HCEC 1CT (cell line): Measurements from ENCODE around the gene PSMC3.
A peak's percentile ranks its signal among the peaks of the same experiment; 100 is the strongest.

Experiments used
- DNase-seq: peaks from one replicate; pipeline ENCODE4 v3.0.0-alpha.2; 2017

PSMC3 gene

DNA sequence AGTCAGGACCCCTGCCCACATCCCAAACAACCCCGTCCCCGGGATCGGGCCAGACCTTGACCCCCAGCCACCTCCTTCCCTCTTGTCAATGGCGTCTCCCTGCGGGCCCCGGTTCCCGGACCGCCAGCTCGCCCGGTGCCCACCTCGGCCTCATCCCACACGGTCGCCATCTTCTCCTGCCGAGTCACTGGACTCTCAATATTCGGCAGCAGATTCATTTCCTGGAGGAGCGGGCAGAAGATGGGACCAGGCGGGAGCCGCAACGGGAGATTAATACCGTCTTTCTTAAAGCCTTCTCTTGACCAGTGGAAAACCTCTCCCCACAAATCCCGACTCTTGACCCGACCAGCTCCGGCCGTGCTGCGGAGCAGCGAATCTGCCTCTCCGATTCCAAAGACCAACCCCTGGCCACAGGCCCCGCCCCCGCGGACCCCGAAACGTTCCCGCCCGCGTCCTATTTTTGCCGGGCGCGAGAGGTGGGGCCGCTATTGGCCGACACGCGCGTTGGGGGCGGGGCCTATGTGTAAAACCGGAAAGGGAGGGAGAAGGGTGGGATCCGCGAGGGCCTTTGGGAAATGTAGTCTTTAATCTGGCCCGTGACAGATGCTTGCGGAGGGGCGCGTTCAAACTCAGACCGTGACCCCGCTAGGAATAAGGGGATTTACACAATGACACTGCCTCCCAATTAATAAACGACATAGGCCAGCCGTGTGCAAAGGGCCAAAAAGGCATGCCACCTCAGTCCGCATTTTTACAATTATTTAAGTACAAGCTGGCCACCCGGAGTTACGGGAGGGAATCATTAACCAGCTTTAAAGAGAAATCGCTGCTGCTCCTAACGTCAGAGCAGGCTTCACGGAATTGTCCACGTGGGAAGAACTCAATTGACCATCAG, at the start of gene PSMC3:
Gene PSMC3 (minus strand): TSS at position 378 of the 895 bp plus-strand sequence. CDS start 160 bp downstream, at position 218.
- peak; percentile 95 for DNase-seq

GRCh38 chr11:47470671-47471070, 44.4 kb upstream of the PSMC3 start:
- no peak for DNase-seq

GRCh38 chr11:47469361-47470179, 43.3 kb upstream of the PSMC3 start:
- peak; percentile 4 for DNase-seq

DNA sequence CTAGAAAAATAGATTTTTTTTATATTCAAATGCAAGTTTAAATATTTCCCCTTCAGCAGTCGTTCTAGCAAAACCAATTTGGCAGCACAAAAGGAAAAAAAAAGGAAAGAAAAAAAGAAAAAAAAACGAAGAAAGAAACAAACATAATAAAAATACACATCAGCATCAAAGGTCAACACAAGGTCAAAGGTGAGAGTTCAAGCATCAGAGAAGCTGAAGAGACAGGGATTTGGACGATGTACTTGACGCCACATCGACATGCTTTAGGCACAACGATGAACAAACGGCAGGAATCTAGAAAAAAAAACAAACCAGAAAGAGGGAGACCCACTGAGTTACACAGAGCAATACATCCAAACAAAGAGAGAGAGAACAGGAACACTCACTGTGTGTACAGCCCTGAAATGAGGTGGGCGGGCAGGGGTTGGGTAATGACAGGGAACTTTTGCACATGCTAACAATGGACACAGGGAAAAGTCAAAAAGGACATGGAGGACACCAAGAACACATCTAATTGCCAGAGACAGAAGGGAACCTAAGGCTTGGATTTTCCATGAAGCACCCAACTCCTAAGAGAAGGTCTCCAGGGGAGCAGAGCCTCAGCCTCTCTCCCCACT, 42.5 kb upstream of the PSMC3 start:
- DNase-seq: no peak

- no peak for DNase-seq
These were observed 41.1 kb upstream of the PSMC3 start for GRCh38 chr11:47467357-47467756.

DNA sequence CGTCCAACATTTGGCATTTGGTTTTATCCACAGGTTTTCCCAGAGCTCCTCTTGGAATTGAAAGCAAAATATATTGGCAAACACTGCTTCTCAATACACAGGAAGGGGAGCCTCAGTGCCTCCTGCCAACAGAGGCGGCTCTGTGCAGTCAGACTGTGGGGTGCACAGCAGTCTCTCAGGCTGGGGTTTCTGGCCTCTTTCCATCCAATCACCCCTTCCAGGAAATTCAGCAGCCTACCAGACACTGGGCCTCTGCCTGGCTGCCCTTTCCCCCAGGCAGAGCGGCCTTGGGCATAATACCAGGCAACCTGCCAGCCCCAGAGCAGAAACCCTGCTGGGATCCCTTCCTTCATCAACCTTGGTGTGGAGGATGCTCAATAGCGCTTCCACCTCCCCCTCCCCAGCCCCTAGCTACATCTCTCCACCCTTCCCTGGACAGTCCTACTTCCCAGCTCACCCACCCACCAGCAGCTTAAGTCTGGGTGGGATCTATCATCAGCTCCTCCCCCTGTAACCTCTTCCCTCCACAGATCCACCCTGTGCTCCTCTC, 40.5 kb upstream of the PSMC3 start:
- DNase-seq: peak; percentile 11

DNA sequence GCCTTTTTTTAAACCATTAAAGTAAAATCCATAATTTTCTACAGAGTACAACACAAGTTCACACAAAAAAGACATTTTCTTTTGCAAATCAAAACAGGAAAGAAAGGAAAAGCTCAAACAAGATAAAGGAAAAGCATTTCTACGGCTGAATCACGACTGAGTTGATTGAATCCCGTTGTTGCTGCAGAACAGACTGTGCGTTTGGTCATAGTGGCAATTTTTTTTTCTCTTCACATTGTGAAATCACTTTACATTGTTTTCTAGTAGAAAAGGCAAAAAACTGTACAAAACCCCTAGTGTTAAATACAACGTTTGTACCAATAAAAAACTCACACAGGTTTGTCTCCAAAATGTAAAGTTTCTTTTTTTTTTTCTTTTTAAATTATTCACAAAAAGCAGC, 40.0 kb upstream of the PSMC3 start:
- DNase-seq: peak; percentile 13

DNA sequence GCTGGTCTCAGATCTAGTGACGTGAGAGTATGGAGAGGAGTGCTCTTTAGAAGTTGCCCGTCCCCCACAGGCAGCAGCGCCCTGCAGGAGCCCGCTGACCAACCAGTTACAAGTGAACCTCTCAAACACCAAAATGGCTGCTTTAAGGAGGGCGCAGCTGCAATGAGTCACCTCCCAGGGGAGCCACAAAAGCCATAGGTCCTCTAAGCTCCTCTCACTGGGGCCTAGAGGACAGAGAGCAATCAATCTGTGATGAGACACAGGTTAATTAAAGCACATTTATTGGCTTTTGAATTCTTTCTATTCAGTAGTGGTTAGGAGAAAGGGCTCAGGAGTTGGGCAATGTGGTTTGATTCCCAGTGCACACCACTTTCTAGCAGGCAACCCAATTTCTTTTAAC, 38.2 kb upstream of the PSMC3 start:
- peak; percentile 20 for DNase-seq

- no peak for DNase-seq
These were observed 35.6 kb upstream of the PSMC3 start for GRCh38 chr11:47461876-47462275.

DNA sequence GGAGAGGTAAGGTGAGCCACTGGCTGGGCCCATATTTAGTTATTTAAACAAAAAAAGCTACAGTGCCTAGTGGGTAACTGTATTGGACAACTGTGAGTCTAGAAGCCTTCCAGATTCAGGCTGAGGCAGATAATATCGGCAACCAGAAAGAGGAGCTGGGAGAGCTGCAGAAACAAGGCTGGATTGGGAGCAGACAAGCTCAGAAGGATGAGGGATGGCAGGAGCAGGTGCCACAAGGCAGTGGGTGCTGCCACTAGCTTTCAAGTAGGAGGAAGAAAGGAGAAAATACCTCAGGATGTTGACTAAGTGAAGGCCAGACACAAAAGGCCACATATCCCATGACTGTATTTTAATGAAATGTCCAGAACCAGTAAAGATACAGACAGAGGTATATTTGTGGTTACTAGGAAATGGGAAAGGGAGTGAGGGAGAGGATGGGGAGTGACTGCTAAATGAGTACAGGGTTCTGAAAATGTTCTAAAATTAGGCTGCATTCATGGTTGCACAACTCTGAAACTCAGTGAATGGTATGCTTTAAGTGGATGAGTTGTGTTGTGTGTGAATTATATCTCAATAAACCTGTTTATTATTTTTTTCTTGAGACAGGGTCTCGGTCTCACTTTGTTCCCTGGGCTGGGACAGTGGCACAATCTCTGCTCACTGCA, 34.5 kb upstream of the PSMC3 start:
- DNase-seq: no peak

- DNase-seq: peak; percentile 76
These were observed 28.0 kb upstream of the PSMC3 start for GRCh38 chr11:47454258-47454671.

GRCh38 chr11:47453365-47453764, 27.1 kb upstream of the PSMC3 start:
- no peak for DNase-seq

DNA sequence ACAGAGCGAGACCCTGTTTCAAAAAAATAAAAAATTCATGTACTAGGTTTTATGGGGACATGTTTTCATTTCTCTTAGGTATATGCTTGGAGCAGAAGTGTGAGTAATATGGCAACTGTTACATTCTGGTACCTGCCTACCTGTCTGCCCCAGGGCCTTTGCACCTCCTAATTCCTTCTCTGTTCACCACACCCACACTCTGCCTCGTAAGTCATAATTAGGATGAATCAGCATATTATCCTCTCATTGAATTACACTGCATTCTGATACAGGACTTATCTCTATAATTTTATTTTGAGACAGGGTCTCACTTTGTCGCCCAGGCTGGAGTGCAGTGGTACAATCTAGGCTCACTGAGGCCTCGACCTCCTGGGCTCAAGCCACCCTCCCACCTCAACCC, 25.8 kb upstream of the PSMC3 start:
- no peak for DNase-seq

DNA sequence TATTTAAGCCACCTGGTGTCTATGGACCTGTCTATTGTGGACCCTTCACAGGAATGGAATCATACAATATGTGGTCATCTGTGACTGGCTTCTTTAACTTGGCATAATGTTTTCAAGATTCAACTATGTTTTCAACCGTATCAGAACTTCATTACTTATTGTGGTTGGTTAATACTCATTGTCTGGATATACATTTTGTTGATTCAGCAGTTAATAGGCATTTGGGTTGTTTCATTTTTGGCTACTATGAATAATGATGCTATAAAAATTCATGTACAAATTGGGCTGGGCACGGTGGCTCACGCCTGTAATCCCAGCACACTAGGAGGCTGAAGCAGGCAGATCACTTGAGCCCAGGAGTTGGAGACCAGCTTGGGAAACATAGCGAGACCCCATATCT, 25.2 kb upstream of the PSMC3 start:
- no peak for DNase-seq

DNA sequence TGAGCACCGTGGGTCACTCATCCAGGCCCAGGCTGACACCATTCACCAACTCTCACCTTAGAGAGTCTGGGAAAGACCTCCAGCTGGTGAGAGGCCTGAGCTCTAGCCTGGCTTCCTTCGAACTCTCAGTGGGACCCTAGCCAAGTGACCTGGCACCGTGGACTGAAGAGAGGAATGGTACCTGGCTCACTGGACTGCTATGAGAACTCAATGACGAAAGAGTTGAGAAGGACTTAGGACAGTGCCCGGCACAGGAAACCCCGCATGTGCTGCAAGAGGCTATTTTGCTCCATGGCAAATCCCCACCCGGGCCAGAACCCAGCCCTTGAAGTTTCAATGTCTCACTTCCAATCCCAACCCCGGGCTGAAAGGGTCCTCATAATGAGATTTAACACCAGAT, 23.3 kb upstream of the PSMC3 start:
- no peak for DNase-seq

- no peak for DNase-seq
These were observed 22.6 kb upstream of the PSMC3 start, which contains the start of gene RAPSN for GRCh38 chr11:47448566-47449427. RAPSN (minus strand) TSS chr11:47449136; CDS start chr11:47448964, 172 bp downstream.

DNA sequence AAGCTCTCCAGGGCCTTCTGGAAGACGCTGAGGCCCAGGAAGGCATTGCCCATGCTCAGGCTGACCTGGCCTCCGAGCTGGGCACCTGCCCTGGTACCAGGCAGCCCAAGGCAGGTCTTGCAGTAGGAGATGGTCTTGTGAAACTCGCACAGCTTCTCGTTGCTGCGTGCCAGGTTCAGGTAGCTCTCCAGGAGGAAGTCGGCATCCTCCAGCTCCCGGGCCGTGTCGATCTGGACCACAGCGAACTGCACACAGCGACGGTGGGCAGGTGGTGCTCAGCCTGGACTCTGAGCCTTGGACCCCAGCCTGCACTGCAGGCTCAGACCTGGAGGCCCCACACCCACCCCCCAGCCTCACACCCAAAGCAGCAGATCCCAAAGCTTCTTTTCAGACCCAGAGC, 21.7 kb upstream of the PSMC3 start:
- no peak for DNase-seq

DNA sequence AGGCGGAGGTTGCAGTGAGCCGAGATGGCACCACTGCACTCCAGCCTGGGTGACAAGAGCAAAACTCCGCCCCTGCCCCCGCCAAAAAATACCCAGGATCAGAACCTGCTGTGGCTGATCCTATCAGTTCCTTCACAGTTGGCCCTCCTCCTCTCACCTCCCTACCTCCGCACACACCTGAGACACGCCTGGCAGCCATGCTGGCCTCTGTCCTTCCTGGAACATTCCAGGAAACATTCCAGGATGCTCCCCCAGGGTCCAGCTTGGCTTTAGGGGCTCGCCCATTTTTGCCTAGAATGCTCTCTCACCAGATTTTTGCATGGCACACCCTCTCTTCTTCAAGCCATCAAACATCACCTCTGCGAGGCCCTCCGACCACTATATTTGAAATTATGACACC, 20.6 kb upstream of the PSMC3 start:
- no peak for DNase-seq

DNA sequence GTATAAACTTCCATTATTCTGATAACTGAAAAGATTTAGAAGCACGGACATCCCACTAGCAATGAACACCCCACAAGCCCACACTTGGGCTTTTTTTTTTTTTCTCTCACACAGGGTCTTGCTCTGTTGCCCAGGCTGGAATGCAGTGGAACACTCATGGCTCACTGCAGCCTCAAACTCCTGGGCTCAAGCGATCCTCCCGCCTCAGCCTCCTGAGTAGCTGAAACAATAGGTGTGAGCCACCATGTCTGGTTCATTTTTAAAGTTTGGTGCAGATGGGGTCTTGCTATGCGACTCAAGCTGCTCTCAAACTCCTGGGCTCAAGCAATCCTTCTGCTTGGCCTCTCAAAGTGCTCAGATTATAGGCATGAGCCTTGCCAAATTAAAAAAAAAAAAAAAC, 19.6 kb upstream of the PSMC3 start:
- DNase-seq: no peak

GRCh38 chr11:47443817-47444216, 17.6 kb upstream of the PSMC3 start:
- no peak for DNase-seq

DNA sequence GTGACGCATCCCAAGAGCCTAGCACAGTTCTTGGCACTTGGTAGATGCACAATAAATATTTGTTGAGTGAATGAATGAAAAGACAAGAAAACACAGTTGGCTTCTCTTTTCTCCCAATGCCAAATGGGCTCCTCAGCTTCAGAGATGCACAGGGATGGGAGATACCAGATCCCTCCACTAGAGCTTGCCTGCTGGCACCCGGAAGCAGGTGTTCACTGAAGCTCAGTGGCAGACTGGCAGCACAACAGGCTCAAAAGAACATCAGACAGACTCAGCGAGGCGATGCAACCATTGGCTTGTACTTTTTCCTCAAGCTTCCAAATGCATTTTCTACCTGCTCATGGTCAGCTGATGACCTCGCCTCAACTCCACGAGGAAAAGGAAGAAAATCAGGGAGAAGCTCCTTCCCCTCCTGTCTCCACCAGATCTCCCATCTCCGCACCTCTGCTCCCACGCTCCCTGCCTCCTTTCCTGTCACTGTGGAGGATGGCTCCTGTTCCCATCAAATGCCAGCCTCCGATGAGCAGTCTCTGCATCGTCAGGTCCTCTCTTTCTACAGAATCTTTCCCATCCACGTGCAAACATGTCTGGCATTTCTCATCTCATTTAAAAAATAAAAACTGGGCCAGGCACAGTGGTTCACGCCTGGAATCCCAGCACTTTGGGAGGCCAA, 16.9 kb upstream of the PSMC3 start:
- DNase-seq: no peak
